GM18861 (cell line): ENCODE results near the gene PSD.
A peak's percentile ranks its signal among the peaks of the same experiment; 100 is the strongest.

Experiments
- ATAC-seq: cut with Tn5 transposase; IDR thresholded peaks from one replicate; pipeline ENCODE4 v1.9.1; 2021; ENCODE audit not compliant: unreplicated experiment

PSD gene

DNA sequence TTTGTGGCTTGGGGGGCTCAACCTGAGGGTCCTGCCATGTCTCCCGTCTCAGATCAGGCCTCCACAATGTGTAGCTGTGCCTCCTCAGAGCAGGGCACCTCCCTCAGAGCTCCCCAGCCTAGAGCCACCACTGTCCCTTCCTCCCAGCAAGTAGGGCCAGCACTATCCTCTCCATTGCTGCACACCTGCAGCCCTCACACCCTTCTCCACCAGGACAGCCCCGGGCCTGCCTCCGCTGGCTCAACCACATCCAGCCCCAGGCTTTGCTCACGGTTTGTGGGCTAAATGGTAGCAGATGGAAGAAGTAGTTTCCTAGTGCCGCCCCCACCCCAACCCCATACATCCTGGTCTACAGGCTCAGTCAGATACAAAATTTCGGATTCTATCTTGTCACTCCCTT is 13.0 kb downstream of the PSD start:
- no peak for ATAC-seq

GRCh38 chr10:102405108-102405571 is 13.4 kb downstream of the PSD start:
- ATAC-seq: no peak

DNA sequence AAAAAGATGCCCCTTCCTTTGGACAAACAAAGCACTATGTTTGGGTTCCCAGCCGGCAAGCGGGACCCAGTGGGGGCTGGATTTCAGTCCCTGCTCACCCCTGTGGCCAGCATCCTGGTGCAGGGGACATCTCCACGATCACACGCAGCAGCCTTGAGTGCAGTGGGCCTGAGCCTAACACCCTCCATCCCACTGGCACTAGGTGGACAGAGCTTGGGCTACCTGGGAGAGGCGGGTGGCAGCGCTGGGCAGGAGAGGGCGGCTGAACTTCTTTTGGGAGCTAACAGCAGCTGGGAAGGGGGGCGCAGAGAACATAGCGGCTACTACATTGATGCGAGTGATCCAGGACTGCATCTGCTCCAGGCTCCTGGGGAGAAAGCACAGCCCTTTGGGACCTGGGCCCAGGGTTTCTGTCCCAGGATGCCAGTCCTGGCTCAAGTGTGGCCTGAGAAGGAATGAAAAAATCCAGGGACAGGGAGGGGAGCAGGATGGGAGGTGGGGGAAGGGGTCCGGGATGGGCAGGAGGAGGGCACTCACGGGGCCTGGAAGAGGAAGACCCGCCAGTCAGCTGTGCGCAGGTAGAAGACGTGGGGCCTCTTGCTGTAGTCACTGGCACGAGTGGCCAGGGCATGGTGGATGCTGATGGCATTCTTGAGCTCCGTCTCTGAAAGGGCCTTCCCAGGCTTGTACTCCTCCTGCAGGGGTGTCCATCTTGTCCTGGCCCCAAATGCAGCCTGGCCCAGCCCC is 14.1 kb downstream of the PSD start:
- ATAC-seq: no peak

GRCh38 chr10:102403115-102403514 is 15.5 kb downstream of the PSD start:
- no peak for ATAC-seq

DNA sequence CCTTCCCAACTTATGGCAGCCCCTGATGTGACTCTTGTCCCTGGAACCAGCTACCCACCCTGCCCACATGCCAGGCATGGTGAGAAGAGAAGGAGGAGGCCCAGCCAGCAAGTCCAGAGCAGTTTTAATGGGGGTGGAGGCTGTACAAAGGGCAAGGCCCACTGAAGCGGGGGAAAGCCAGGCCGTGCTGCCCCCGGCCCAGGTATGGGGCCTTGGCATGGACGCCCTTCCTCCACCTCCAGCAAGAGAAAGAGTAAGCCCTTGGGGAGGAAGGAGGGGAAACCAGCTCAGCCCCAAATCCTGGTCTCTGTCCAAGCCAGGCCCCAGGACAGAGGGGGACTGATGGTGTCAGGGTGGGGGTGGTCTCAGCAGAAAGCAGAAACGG is 16.1 kb downstream of the PSD start:
- ATAC-seq: no peak

DNA sequence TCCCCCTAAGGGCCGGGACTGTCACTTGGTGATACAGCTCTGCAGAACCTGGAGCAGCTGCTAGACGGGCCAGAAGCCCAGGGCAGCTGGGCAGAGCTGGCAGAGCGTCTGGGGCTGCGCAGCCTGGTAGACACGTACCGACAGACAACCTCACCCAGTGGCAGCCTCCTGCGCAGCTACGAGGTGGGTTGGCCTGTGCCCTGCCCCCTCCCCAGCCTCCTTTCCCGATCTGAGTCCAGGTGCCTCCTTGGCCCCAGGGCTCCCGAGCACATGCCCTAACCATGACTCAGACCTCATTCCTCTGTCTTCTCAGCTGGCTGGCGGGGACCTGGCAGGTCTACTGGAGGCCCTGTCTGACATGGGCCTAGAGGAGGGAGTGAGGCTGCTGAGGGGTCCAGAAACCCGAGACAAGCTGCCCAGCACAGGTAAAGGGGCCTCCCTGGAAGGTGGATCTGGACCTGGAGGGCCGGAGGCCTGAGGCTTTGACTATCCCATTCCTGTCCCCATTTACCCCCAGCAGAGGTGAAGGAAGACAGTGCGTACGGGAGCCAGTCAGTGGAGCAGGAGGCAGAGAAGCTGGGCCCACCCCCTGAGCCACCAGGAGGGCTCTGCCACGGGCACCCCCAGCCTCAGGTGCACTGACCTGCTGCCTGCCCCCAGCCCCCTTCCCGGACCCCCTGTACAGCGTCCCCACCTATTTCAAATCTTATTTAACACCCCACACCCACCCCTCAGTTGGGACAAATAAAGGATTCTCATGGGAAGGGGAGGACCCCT is 16.7 kb downstream of the PSD start:
- no peak for ATAC-seq

GRCh38 chr10:102401342-102401654 is 17.3 kb downstream of the PSD start:
- ATAC-seq: no peak

DNA sequence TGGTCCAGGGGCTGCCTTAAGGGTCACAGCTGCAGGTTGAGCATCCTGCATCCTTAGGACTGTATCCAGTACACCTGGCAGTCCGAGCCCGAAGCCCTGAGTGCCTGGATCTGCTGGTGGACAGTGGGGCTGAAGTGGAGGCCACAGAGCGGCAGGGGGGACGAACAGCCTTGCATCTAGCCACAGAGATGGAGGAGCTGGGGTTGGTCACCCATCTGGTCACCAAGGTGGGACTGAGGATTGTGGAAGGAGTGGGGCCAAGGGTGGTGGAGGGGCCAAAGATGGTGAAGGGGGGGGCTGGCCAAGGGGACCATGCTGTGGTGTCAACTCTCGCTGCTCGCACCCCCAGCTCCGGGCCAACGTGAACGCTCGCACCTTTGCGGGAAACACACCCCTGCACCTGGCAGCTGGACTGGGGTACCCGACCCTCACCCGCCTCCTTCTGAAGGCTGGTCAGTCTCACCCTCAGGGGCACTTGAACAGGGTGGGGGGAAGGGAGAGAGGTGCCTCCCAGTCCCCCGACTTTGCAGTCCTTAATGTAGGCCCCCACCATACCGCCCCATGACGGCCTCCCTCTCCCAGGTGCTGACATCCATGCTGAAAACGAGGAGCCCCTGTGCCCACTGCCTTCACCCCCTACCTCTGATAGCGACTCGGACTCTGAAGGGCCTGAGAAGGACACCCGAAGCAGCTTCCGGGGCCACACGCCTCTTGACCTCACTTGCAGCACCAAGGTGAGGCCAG is 17.8 kb downstream of the PSD start:
- ATAC-seq: no peak

DNA sequence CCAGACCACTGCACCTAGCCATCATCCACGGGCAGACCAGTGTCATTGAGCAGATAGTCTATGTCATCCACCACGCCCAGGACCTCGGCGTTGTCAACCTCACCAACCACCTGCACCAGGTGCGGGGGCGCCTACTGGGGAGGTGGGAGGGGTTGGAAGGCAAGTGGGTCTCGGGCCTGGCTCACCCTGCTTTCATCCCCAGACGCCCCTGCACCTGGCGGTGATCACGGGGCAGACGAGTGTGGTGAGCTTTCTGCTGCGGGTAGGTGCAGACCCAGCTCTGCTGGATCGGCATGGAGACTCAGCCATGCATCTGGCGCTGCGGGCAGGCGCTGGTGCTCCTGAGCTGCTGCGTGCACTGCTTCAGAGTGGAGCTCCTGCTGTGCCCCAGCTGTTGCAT is 18.5 kb downstream of the PSD start:
- ATAC-seq: no peak

GRCh38 chr10:102399217-102400021 is 19.2 kb downstream of the PSD start:
- ATAC-seq: peak; percentile 34

DNA sequence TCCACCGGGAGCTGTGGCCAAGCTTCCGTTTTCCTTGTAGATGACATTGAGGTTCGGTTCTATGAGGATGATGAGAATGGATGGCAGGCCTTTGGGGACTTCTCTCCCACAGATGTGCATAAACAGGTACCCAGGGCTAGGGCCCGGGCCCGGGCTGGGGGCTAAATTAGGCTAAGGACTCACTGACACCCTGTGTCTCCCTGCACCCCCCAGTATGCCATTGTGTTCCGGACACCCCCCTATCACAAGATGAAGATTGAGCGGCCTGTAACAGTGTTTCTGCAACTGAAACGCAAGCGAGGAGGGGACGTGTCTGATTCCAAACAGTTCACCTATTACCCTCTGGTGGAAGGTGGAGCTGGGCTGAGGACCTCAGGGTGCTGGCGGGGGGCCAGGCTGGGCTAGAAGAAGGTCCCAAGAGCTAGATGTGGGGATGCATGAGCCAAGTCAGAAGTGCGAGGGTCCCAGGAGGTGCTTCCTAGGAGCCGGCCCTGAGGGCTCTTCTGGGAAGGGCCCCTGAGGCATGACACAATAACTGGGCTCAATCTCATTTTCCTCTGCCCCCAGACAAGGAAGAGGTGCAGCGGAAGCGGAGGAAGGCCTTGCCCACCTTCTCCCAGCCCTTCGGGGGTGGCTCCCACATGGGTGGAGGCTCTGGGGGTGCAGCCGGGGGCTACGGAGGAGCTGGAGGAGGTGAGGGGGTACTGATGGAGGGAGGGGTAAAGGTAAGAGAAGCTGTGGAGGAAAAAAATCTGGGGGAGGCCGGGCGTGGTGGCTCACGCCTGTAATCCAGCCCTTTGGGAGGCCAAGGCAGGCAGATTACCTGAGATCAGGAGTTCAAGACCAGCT is 20.2 kb downstream of the PSD start:
- no peak for ATAC-seq

- no peak for ATAC-seq
These were observed 21.1 kb downstream of the PSD start for GRCh38 chr10:102397222-102398171.

DNA sequence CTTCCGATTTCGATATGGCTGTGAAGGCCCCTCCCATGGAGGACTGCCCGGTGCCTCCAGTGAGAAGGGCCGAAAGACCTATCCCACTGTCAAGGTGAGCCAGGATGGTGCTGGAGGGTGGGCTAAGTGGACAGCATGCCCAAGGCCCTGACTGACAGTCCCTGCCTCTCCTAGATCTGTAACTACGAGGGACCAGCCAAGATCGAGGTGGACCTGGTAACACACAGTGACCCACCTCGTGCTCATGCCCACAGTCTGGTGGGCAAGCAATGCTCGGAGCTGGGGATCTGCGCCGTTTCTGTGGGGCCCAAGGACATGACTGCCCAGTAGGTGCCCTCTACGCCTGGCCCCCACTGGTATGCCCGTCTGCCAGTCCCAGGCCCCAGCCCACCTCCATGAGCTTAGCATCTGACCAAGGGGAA is 21.8 kb downstream of the PSD start:
- ATAC-seq: no peak

- no peak for ATAC-seq
These were observed 22.3 kb downstream of the PSD start for GRCh38 chr10:102396317-102396650.

GRCh38 chr10:102395400-102396316 is 22.9 kb downstream of the PSD start, which contains the start of gene NFKB2:
TSS of gene NFKB2 (plus strand) at chr10:102395705. CDS start at chr10:102395960, 255 bp downstream.
- no peak for ATAC-seq

DNA sequence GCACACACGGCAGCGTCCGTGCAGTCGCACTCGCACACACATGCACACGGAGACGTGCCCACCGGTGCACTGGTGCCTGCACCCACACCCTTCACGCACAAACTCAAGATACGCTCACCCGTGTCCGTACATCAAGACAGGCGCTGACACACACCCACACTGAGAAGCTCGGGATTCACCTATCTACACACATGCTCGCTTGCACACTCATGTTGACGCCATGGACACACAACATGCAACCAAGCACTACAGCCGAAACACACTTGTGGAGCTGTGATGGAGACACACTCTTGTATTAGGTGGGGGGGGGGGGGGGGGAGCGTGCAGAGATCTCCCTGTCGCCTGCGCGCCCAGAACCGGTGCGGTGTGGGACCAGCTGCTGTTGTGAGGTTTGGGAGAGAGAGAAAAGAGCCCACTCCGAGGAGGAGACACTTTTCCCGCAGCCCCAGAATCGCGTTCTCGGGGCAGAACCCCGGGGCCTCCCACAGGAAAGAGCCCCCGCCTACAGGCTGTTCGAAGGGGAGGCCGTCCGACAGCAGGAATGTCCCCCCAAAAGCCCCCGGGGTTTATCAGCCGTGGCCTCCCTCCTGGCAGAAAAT is 23.7 kb downstream of the PSD start:
- no peak for ATAC-seq

GRCh38 chr10:102394079-102394800 is 24.3 kb downstream of the PSD start:
- ATAC-seq: peak; percentile 77
